A549 treated with RU486 at 1 μM for 4 hours (cell line): ENCODE measurements around the gene CAMK2G. TPM values are rescaled to one million over a fixed set of nuclear protein-coding genes. Genes with fewer than 3 reads are reported as not detected.

ENCODE experiments used
- total RNA-seq: library from RNA; stranded (reverse); fragments of 200-300 nt; extraction: Qiagen RNA extraction; gene quantifications from 5 replicates; pipeline ENCODE4 v1.2.3, GENCODE V29; 2022; ENCODE audit warnings: low read depth

Gene CAMK2G
- total RNA-seq, result 15.6 to 19.0 TPM (median 18.5 TPM) in 5 replicates

DNA sequence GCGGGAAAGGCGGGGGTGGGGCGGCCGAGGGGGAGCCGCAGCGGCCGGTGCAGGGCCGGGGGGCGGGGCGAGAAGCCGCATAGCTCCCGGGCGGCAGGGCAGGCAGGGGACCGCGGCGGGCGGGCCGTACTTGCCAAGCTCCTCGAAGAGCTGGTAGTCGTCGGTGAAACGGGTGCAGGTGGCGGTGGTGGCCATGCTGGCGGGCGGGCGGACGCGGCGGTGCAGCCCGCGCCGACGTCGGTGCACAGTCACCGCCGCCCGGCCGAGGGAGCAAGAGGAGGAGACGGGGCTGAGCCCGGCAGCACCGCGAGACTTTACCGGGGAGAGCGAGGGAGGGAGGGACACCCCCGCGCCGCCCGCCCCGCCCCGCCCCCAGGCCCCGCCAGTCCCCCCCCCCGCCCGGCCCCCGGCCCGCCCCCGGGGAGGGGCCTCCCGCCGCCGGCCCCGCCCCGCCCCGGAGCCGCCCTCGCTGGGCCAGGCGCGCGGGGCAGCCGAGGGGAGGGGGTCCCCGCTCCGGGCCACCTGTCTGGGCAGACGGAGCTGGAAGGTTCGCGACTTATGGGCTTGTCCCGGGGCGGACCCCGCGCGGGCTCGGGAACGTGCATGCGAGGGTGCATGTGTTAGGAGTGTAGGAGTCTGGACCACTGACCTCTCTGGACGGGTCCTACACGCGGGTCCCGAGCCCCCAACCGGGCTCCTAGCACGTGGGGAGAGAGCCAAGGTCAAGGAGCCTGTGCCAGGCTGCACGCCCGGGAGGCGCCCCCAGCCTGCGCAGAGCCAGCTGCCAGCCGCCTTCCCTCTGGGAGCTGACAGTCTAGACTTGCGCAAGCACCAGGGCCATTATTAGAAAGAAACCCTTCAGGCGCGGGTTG lies at the start of gene CAMK2G:
Gene CAMK2G, minus strand, starts transcription at position 289 of the 872 bp plus-strand sequence. Its CDS starts 94 bp downstream, at position 195.

DNA sequence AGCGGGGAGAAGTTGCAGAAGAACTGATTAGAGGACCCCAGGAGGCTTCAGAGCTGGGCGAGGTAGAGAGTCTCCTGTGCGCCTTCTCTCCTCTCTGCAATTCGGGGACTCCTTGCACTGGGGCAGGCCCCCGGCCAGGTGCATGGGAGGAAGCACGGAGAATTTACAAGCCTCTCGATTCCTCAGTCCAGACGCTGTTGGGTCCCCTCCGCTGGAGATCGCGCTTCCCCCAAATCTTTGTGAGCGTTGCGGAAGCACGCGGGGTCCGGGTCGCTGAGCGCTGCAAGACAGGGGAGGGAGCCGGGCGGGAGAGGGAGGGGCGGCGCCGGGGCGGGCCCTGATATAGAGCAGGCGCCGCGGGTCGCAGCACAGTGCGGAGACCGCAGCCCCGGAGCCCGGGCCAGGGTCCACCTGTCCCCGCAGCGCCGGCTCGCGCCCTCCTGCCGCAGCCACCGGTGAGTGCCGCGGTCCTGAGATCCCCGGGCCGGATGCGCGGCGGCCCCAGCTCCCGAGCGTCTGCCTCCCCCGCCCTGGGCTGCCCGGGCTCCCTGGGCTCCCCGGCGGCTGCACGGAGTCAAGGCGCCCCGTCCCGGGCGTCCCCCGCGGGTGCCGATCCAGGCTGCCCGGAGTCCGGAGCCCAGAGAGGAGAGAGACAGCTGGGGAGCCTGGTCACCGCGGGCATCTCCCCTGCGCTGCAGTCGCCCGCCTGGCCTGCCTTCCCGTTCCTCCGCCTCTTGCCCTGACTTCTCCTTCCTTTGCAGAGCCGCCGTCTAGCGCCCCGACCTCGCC lies 36.6 kb upstream of the CAMK2G start, which contains the start of gene PLAU:
Gene PLAU, plus strand, starts transcription at position 369 of the 789 bp plus-strand sequence. CDS start 424 bp downstream, outside the sequence.

DNA sequence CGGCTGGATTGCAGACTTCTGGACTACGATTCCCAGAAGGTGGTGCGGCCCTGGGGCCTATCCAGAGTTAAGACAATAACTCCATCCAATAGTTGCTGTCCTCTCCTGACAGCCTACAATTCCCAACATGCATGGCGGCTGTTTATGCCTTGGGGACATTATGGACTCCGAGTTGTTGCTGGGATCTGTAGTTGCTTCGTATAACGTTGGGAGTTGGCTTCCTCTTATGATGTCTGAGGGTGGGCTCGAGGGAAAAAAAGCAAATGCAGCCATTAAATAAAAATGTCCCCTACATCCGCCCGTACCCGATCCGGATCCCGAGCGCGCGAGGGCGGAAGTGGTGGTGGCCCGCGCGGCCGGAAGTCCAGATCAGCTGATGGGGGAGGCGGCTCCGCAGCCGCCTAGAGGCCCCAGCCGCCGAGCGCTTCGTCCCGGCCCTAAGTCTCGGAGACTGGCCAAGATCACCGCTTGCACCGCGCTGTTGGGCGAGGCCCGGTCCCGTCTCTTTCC lies 89.1 kb downstream of the CAMK2G start, which contains the start of gene ZSWIM8:
Gene ZSWIM8, plus strand, starts transcription at position 396 of the 510 bp plus-strand sequence. CDS start 273 bp downstream, outside the sequence.

DNA sequence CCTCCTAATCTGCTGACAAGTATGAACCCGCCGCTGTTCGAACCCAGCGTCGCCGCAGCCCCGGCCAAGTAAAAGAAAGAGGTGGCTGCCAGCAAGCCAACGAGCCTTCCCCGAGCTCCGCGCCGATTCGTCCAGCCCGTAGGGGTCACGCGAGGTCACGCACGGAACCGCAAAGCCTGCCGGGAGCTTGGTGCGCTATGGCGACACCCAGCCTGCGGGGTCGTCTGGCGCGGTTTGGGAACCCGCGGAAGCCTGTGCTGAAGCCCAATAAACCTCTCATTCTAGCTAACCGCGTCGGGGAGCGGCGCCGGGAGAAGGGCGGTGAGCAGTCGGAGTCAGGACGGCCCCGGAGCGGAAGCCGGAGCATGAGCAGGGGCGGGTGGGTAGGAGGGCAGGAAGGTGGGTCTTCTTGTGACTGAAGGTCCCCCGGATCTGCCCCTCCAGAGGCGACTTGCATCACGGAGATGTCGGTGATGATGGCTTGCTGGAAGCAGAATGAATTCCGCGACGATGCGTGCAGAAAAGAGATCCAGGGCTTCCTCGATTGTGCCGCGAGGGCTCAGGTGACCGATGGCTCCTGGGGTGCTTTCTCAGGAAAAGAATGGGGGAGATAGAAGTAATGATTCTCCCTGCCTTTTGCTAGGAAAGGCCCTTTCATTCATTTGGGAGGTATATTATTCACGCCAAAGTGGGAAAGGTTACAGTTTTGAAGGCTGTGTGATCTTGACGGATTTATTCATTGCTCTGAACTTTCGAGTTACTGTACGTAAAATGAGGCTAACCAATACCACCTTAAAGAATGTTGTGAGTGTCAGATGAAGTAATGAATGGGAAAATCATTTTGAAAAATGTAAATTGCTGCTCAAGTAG lies 92.2 kb downstream of the CAMK2G start, which contains the start of gene CHCHD1:
Gene CHCHD1, plus strand, starts transcription at position 170 of the 870 bp plus-strand sequence. Its CDS starts 28 bp downstream, at position 198.

Other genes with a start within 250 kb of the CAMK2G start
- not detected in 5 replicates for gene MYOZ1, start 233.1 kb downstream of the CAMK2G start, total RNA-seq
- gene SYNPO2L, start 218.5 kb downstream of the CAMK2G start, total RNA-seq, result 0.03 TPM in 1 of 5 replicates, not detected in the others
- gene AGAP5, start 176.4 kb downstream of the CAMK2G start, total RNA-seq, result 1.4 to 2.9 TPM (median 2.4 TPM) in 5 replicates
- gene SEC24C, start 130.2 kb downstream of the CAMK2G start, total RNA-seq, result 46.0 to 59.3 TPM (median 57.7 TPM) in 5 replicates
- 62.9 to 70.8 TPM (median 69.1 TPM) in 5 replicates for gene CHCHD1, start 92.5 kb downstream of the CAMK2G start, total RNA-seq
- gene ZSWIM8, start 88.9 kb downstream of the CAMK2G start, total RNA-seq, result 30.7 to 41.1 TPM (median 40.0 TPM) in 5 replicates
- 11.5 to 19.4 TPM (median 16.4 TPM) in 5 replicates for gene NDST2, start 63.0 kb downstream of the CAMK2G start, total RNA-seq
- gene PLAU, start 36.6 kb upstream of the CAMK2G start, total RNA-seq, result 119 to 135 TPM (median 123 TPM) in 5 replicates
- gene VCL, start 123.6 kb upstream of the CAMK2G start, total RNA-seq, result 88.3 to 128 TPM (median 113 TPM) in 5 replicates